Measurements from ENCODE around the gene SEMA3F.
A peak's percentile ranks its signal among the peaks of the same experiment; 100 is the strongest.
"Not testable (repeated sequence)": the region's sequence is repeated elsewhere in the genome, so short reads cannot be mapped to it uniquely, and the experiment has no call there.

Gene SEMA3F

DNA sequence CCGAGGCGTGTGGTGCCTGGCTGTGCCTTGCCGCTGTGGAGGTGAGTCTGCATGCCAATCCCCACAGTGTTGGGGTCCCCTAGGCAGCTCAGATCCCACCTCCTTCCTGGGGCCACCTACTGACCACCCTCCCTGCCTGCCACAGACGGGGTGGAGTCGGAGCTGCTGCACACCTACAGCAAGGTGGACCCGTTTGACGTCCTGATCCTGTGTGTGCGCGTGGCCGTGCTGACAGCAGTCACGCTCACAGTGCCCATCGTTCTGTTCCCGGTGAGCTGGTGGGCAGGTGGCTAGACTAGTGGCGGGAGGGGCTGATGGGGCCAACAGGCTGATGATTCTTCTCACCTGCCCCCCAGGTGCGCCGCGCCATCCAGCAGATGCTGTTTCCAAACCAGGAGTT lies 63.3 kb downstream of the SEMA3F start:
- no peak overlapping the region for H3K4me3 ChIP-seq (ENCODE audit: low read depth in 1 of 2, low read length in 2 of 2)
- no peaks in the 10 kb centered on the region for H3K27me3 ChIP-seq (ENCODE audit: control insufficient read depth in 1 of 2, insufficient read depth in 2 of 2, low read length in 2 of 2)
- H3K36me3 ChIP-seq (ENCODE audit: control insufficient read depth in 1 of 2, insufficient read depth in 2 of 2, low read length in 2 of 2), result no peaks in the 10 kb centered on the region
- H3K4me1 ChIP-seq (ENCODE audit: control insufficient read depth in 1 of 2, insufficient read depth in 2 of 2, low read length in 2 of 2), result no peaks in the 10 kb centered on the region
- no peak overlapping the region for H3K9ac ChIP-seq (ENCODE audit: low read depth in 1 of 2, low read length in 2 of 2)
- H3K27ac ChIP-seq (ENCODE audit: low read depth, low read length), result no peak overlapping the region
- no peaks in the 10 kb centered on the region for H3K9me3 ChIP-seq (ENCODE audit: control insufficient read depth in 1 of 2, low read length in 2 of 2)

- no peak overlapping the region for H3K9ac ChIP-seq (ENCODE audit: low read depth in 1 of 2, low read length in 2 of 2)
- no peaks in the 10 kb centered on the region for H3K36me3 ChIP-seq (ENCODE audit: control insufficient read depth in 1 of 2, insufficient read depth in 2 of 2, low read length in 2 of 2)
- H3K9me3 ChIP-seq (ENCODE audit: control insufficient read depth in 1 of 2, low read length in 2 of 2), result no peaks in the 10 kb centered on the region
- no peak overlapping the region for H3K4me3 ChIP-seq (ENCODE audit: low read depth in 1 of 2, low read length in 2 of 2)
- no peak overlapping the region for H3K27ac ChIP-seq (ENCODE audit: low read depth, low read length)
- no peaks in the 10 kb centered on the region for H3K4me1 ChIP-seq (ENCODE audit: control insufficient read depth in 1 of 2, insufficient read depth in 2 of 2, low read length in 2 of 2)
- H3K27me3 ChIP-seq (ENCODE audit: control insufficient read depth in 1 of 2, insufficient read depth in 2 of 2, low read length in 2 of 2), result no peaks in the 10 kb centered on the region
These were observed 64.2 kb downstream of the SEMA3F start for GRCh38 chr3:50219285-50219684.

DNA sequence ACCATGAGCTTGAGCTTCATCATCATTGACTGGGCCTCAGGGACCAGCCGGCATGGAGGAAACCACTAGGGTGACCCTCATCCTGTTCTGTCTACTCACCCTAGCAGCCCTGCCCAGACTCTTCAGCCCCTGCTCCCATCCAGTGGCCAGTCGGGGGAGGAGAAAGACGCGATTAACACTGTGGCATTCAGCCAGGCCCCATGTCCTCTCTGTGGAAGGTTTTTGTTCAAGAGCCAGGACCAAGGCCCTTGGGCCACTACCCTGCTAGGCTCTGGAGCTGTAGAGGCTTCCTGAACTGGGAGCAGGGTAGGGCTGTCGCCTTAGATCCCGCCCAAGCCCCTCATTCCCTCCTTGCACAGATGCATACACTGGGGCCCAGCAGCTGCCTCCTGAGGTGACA lies 65.0 kb downstream of the SEMA3F start:
- Histone ChIP-seq H3K27ac (ENCODE audit: low read depth, low read length) (no peak overlapping the region), H3K27me3 (ENCODE audit: control insufficient read depth in 1 of 2, insufficient read depth in 2 of 2, low read length in 2 of 2) (no peaks in the 10 kb centered on the region), H3K4me3 (ENCODE audit: low read depth in 1 of 2, low read length in 2 of 2) (no peak overlapping the region), H3K36me3 (ENCODE audit: control insufficient read depth in 1 of 2, insufficient read depth in 2 of 2, low read length in 2 of 2) (no peaks in the 10 kb centered on the region), H3K4me1 (ENCODE audit: control insufficient read depth in 1 of 2, insufficient read depth in 2 of 2, low read length in 2 of 2) (no peaks in the 10 kb centered on the region), H3K9ac (ENCODE audit: low read depth in 1 of 2, low read length in 2 of 2) (no peak overlapping the region), H3K9me3 (ENCODE audit: control insufficient read depth in 1 of 2, low read length in 2 of 2) (no peaks in the 10 kb centered on the region)

- H3K4me1 ChIP-seq (ENCODE audit: control insufficient read depth in 1 of 2, insufficient read depth in 2 of 2, low read length in 2 of 2), result peaks cover 0 to 3% of the 10 kb centered on the region in 2 donors
- H3K36me3 ChIP-seq (ENCODE audit: control insufficient read depth in 1 of 2, insufficient read depth in 2 of 2, low read length in 2 of 2), result no peaks in the 10 kb centered on the region
- H3K27ac ChIP-seq (ENCODE audit: low read depth, low read length), result no peak overlapping the region
- no peaks in the 10 kb centered on the region for H3K9me3 ChIP-seq (ENCODE audit: control insufficient read depth in 1 of 2, low read length in 2 of 2)
- no peak overlapping the region for H3K9ac ChIP-seq (ENCODE audit: low read depth in 1 of 2, low read length in 2 of 2)
- no peak overlapping the region for H3K4me3 ChIP-seq (ENCODE audit: low read depth in 1 of 2, low read length in 2 of 2)
- no peaks in the 10 kb centered on the region for H3K27me3 ChIP-seq (ENCODE audit: control insufficient read depth in 1 of 2, insufficient read depth in 2 of 2, low read length in 2 of 2)
These were observed 65.9 kb downstream of the SEMA3F start for GRCh38 chr3:50221051-50221410.

- H3K27me3 ChIP-seq (ENCODE audit: control insufficient read depth in 1 of 2, insufficient read depth in 2 of 2, low read length in 2 of 2), result no peaks in the 10 kb centered on the region
- no peak overlapping the region for H3K9ac ChIP-seq (ENCODE audit: low read depth in 1 of 2, low read length in 2 of 2)
- H3K4me1 ChIP-seq (ENCODE audit: control insufficient read depth in 1 of 2, insufficient read depth in 2 of 2, low read length in 2 of 2), result peaks cover 0 to 8% of the 10 kb centered on the region in 2 donors
- no peaks in the 10 kb centered on the region for H3K9me3 ChIP-seq (ENCODE audit: control insufficient read depth in 1 of 2, low read length in 2 of 2)
- no peak overlapping the region for H3K4me3 ChIP-seq (ENCODE audit: low read depth in 1 of 2, low read length in 2 of 2)
- H3K27ac ChIP-seq (ENCODE audit: low read depth, low read length), result no peak overlapping the region
- H3K36me3 ChIP-seq (ENCODE audit: control insufficient read depth in 1 of 2, insufficient read depth in 2 of 2, low read length in 2 of 2), result no peaks in the 10 kb centered on the region
These were observed 66.5 kb downstream of the SEMA3F start for GRCh38 chr3:50221411-50222168.

GRCh38 chr3:50222169-50222528 lies 67.0 kb downstream of the SEMA3F start:
- Histone ChIP-seq H3K36me3 (ENCODE audit: control insufficient read depth in 1 of 2, insufficient read depth in 2 of 2, low read length in 2 of 2) (no peaks in the 10 kb centered on the region), H3K27ac (ENCODE audit: low read depth, low read length) (no peak overlapping the region), H3K4me3 (ENCODE audit: low read depth in 1 of 2, low read length in 2 of 2) (no peak overlapping the region), H3K9ac (ENCODE audit: low read depth in 1 of 2, low read length in 2 of 2) (no peak overlapping the region), H3K9me3 (ENCODE audit: control insufficient read depth in 1 of 2, low read length in 2 of 2) (no peaks in the 10 kb centered on the region), H3K27me3 (ENCODE audit: control insufficient read depth in 1 of 2, insufficient read depth in 2 of 2, low read length in 2 of 2) (no peaks in the 10 kb centered on the region), H3K4me1 (ENCODE audit: control insufficient read depth in 1 of 2, insufficient read depth in 2 of 2, low read length in 2 of 2) (peaks cover 5 to 13% of the 10 kb centered on the region in 2 donors)

GRCh38 chr3:50224639-50225038 lies 69.5 kb downstream of the SEMA3F start:
- Histone ChIP-seq H3K9me3 (ENCODE audit: control insufficient read depth in 1 of 2, low read length in 2 of 2) (no peaks in the 10 kb centered on the region), H3K9ac (ENCODE audit: low read depth in 1 of 2, low read length in 2 of 2) (no peak overlapping the region), H3K4me1 (ENCODE audit: control insufficient read depth in 1 of 2, insufficient read depth in 2 of 2, low read length in 2 of 2) (peaks cover 5 to 25% of the 10 kb centered on the region in 2 donors), H3K27ac (ENCODE audit: low read depth, low read length) (no peak overlapping the region), H3K27me3 (ENCODE audit: control insufficient read depth in 1 of 2, insufficient read depth in 2 of 2, low read length in 2 of 2) (no peaks in the 10 kb centered on the region), H3K36me3 (ENCODE audit: control insufficient read depth in 1 of 2, insufficient read depth in 2 of 2, low read length in 2 of 2) (no peaks in the 10 kb centered on the region), H3K4me3 (ENCODE audit: low read depth in 1 of 2, low read length in 2 of 2) (no peak overlapping the region)

GRCh38 chr3:50226888-50227389 lies 71.8 kb downstream of the SEMA3F start:
- Histone ChIP-seq H3K4me3 (ENCODE audit: low read depth in 1 of 2, low read length in 2 of 2) (peak overlapping the region; percentile 71 to 96), H3K9ac (ENCODE audit: low read depth in 1 of 2, low read length in 2 of 2) (peak overlapping the region; percentile 33 to 49), H3K27ac (ENCODE audit: low read depth, low read length) (no peak overlapping the region), H3K9me3 (ENCODE audit: control insufficient read depth in 1 of 2, low read length in 2 of 2) (no peaks in the 10 kb centered on the region), H3K27me3 (ENCODE audit: control insufficient read depth in 1 of 2, insufficient read depth in 2 of 2, low read length in 2 of 2) (no peaks in the 10 kb centered on the region), H3K36me3 (ENCODE audit: control insufficient read depth in 1 of 2, insufficient read depth in 2 of 2, low read length in 2 of 2) (no peaks in the 10 kb centered on the region), H3K4me1 (ENCODE audit: control insufficient read depth in 1 of 2, insufficient read depth in 2 of 2, low read length in 2 of 2) (peaks cover 16 to 25% of the 10 kb centered on the region in 2 donors)

DNA sequence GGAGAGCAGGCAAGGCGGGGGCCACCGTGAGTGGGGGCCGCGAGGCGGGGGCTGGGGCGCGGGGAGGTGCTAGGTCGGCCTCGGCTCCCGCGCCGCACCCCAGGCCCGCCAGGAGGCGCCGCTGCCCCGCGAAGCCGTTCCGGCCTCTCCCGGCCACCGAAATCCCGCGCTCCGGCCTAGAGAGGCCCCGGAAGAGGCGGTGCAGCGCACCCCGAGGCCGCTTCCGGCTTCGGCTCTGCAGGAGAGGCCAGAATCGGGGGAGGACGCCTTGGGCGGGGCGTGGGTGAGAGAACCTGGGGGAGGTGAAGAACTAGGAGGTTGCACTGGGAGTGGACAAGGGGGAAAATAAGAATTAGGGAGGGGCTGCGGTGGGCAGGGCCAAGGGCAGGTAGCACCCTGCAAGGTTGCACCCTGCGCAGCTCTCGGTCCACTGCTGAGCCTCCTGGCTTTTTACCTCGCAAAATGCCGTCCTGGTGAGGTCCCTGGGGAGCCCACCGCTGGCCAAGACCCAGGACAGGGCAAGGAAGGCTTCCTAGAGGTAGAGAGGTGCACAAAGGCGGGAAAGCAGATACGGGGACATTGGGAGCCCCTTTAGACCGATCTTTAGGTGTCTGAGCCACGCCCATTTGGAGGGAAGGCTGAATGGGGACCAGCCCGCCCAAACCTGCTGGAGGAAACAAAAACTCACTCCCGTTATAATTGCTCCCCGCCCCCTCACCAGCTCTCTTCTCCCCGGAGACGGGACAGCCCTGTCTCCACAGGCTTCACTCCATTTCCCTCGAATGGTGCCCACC lies 72.5 kb downstream of the SEMA3F start:
- no peaks in the 10 kb centered on the region for H3K27me3 ChIP-seq (ENCODE audit: control insufficient read depth in 1 of 2, insufficient read depth in 2 of 2, low read length in 2 of 2)
- H3K27ac ChIP-seq (ENCODE audit: low read depth, low read length), result peak overlapping the region; percentile 51
- peaks cover 16 to 25% of the 10 kb centered on the region in 2 donors for H3K4me1 ChIP-seq (ENCODE audit: control insufficient read depth in 1 of 2, insufficient read depth in 2 of 2, low read length in 2 of 2)
- H3K9me3 ChIP-seq (ENCODE audit: control insufficient read depth in 1 of 2, low read length in 2 of 2), result no peaks in the 10 kb centered on the region
- peak overlapping the region; percentile 94 to 96 for H3K4me3 ChIP-seq (ENCODE audit: low read depth in 1 of 2, low read length in 2 of 2)
- H3K36me3 ChIP-seq (ENCODE audit: control insufficient read depth in 1 of 2, insufficient read depth in 2 of 2, low read length in 2 of 2), result no peaks in the 10 kb centered on the region
- H3K9ac ChIP-seq (ENCODE audit: low read depth in 1 of 2, low read length in 2 of 2), result peak overlapping the region; percentile 85 to 90

GRCh38 chr3:50228184-50228763 lies 73.2 kb downstream of the SEMA3F start:
- H3K9me3 ChIP-seq (ENCODE audit: control insufficient read depth in 1 of 2, low read length in 2 of 2), result not testable (repeated sequence)

More at GRCh38 chr3:50228184-50228763, 73.2 kb downstream of the SEMA3F start:
- H3K4me3 ChIP-seq (ENCODE audit: low read depth in 1 of 2, low read length in 2 of 2), result peak overlapping the region; percentile 94 to 96
- peak overlapping the region; percentile 85 to 90 for H3K9ac ChIP-seq (ENCODE audit: low read depth in 1 of 2, low read length in 2 of 2)
- H3K4me1 ChIP-seq (ENCODE audit: control insufficient read depth in 1 of 2, insufficient read depth in 2 of 2, low read length in 2 of 2), result peaks cover 16 to 25% of the 10 kb centered on the region in 2 donors
- H3K27ac ChIP-seq (ENCODE audit: low read depth, low read length); H3K27me3 ChIP-seq (ENCODE audit: control insufficient read depth in 1 of 2, insufficient read depth in 2 of 2, low read length in 2 of 2); H3K36me3 ChIP-seq (ENCODE audit: control insufficient read depth in 1 of 2, insufficient read depth in 2 of 2, low read length in 2 of 2): not testable (repeated sequence)
